BJ (cell line): Measurements from ENCODE around the gene CAMKK1. TPM values are rescaled to one million over a fixed set of nuclear protein-coding genes. Genes with fewer than 3 reads are reported as not detected.
"Not testable (repeated sequence)": the region's sequence is repeated elsewhere in the genome, so short reads cannot be mapped to it uniquely, and the experiment has no call there.

Source experiments
- CTCF ChIA-PET: fragments of 350-600 bp; formaldehyde crosslinking; extraction: SDS; loops from one replicate; lab custom pipeline; 2021; ENCODE audit warnings: antibody characterized with exemption, inconsistent platforms; lab: Yijun Ruan, JAX
- POLR2A ChIA-PET: fragments of 300-600 bp; sonication (Branson Sonifier 250); formaldehyde crosslinking; extraction: SDS; loops from one replicate; lab custom pipeline; 2021; ENCODE audit warnings: antibody characterized with exemption; lab: Charles Lee
- DNase-seq: peaks from one replicate; pipeline ENCODE4 v3.0.0-alpha.2; 2011; ENCODE audit warnings: low read depth
- H3K27me3 ChIP-seq: 2 replicates; pipeline ENCODE4 v1.6.0; 2011; ENCODE audit warnings: low read length; ENCODE audit not compliant: control insufficient read depth, insufficient read depth
- H3K36me3 ChIP-seq: 2 replicates; pipeline ENCODE4 v1.5.1; 2011; ENCODE audit warnings: low read length; ENCODE audit not compliant: control insufficient read depth, insufficient read depth
- H3K4me3 ChIP-seq: 2 replicates; pipeline ENCODE4 v1.5.1; 2011; ENCODE audit warnings: low read depth, mild to moderate bottlenecking, control low read depth, low read length
- polyA plus RNA-seq: library from polyadenylated mRNA; depleted of rRNA; stranded (reverse); fragments of >200 nt; gene quantifications from 2 replicates; pipeline ENCODE4 v1.2.3, GENCODE V29; 2011
- TF ChIP-seq, protein P1 (sequence below): IDR thresholded peaks from 2 replicates; pipeline ENCODE4 v1.5.1; 2011; ENCODE audit warnings: low read depth, mild to moderate bottlenecking, control low read depth, inconsistent platforms, low read length, moderate library complexity; ENCODE audit not compliant: insufficient read depth

The CAMKK1 gene
- polyA plus RNA-seq, 1 experiment: 6.1 TPM

DNA sequence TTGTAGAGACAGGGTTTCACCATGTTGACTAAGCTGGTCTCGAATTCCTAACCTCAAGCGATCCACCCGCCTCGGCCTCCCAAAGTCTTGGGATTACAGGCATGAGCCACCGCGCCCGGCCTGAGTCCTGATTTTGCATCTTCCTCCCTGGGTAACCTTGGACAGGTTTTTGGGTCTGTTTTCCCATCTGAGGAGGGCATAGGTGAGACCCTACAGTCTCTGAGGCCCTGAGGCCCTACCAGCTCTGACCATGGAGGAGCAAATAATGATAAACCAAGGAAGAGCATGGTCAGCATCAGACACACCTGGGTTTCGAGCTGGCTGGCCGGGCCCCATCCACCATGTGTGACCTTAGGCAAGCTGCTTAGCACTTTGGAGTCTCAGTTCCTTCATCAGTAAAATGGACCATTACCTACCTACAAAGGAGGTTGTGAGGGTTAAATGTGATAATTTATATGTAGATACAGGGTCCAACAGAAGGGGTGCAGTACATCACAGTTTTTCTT lies 45.6 kb downstream of the CAMKK1 start:
- TF ChIP-seq, protein P1, sequence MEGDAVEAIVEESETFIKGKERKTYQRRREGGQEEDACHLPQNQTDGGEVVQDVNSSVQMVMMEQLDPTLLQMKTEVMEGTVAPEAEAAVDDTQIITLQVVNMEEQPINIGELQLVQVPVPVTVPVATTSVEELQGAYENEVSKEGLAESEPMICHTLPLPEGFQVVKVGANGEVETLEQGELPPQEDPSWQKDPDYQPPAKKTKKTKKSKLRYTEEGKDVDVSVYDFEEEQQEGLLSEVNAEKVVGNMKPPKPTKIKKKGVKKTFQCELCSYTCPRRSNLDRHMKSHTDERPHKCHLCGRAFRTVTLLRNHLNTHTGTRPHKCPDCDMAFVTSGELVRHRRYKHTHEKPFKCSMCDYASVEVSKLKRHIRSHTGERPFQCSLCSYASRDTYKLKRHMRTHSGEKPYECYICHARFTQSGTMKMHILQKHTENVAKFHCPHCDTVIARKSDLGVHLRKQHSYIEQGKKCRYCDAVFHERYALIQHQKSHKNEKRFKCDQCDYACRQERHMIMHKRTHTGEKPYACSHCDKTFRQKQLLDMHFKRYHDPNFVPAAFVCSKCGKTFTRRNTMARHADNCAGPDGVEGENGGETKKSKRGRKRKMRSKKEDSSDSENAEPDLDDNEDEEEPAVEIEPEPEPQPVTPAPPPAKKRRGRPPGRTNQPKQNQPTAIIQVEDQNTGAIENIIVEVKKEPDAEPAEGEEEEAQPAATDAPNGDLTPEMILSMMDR: no peak
- DNase-seq: no peak
- CTCF ChIA-PET: interaction anchor here (2.1 to 6.2 kb wide), 6 partner anchors 10 to 113 kb away, joined by 8 to 57 read pairs (median 14); no protein-coding TSS in a partner anchor
- POLR2A ChIA-PET: no interaction called here
- Histone ChIP-seq H3K36me3 (peaks cover 2% of the 10 kb centered on the region), H3K27me3 (peaks cover 2% of the 10 kb centered on the region; the same call in 1 of the 2 replicates), H3K4me3 (no peak overlapping the region)

DNA sequence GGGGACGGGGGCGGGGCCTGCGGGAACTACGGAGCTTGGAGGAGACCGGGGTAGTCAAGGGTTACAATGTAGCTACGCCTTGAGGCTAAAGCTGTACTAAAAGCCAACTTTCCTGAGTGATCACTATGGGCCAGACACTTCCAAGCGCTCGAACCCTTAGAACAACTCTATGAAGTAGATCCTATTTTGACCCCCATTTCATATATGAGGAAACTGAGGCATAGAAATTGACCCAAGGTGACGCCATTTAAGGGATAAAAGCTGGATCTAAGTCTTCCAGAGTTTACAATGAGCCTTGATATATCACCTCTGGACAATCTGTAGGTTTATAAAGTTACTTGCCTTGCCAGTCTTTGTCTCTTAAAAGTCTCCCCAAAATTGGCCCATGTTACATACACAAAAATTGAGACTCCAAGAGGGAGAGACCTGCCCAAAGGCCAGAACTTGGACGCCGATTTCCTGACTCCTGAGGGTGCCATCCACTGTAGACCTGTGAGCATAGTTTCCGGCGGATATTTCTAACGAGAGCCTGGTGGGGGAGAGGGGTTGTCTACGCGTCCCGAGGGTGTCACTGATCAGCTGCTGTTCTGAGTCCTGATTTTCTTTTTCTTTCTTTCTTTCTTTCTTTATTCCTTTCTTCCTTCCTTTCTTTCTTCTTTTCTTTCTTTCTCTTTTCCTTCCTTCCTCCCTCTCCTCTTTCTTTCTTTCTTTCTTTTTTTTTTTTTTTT lies 46.3 kb downstream of the CAMKK1 start:
- H3K4me3 ChIP-seq: no peak overlapping the region; the same call in 1 of the 2 replicates
- peaks cover 2% of the 10 kb centered on the region for H3K36me3 ChIP-seq
- no peak for DNase-seq
- ChIA-PET CTCF (interaction anchor here (0.5 to 6.2 kb wide), 23 partner anchors 9 to 280 kb away, joined by 3 to 57 read pairs (median 5); partner anchors contain the start of genes CAMKK1 and HASPIN), POLR2A (interaction anchor here (0.8 kb wide), 1 partner anchor 834 kb away, joined by 3 read pairs; no protein-coding TSS in a partner anchor)
- peaks cover 2% of the 10 kb centered on the region; the same call in 1 of the 2 replicates for H3K27me3 ChIP-seq
- TF ChIP-seq, protein P1: no peak

DNA sequence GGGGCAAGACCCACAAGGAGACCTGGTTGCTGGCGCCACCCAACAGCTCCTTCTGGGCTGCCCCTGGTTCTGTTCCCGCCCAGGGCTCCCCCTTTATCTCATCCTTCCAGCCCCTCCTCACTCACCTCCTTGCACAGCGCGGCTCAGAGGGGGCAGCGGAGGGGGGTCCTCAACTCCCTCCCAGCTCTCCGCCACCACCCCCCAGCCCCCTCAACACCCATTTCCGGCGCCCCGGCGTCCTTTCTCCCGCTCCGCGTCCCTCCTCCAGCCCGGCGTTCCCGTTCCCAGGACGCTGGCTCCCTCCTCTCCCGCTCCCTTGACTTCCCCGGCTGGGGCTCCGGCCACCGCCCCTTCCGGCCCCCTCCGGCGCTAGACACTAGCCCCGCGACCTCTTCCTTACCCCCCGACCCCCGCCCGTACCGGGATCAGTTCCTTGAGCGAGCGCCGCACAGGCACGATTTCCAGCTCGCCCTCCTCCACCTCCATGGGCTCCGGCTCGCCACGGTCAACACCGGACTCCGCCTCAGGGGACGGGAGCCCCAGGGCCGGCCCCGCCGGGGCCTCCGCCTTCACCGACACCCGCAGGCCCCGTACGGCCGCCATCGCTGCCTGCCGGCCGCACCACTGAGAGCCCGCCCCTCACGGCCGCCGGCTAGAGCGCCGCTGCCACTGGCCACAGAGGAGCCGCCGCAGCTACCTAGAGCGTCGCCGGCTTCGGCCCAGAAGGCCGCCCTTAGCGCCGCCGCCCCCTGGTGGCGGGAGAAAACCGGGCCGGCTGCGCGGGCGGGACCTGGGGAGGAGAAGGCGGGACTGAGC lies 47.0 kb downstream of the CAMKK1 start, which contains the start of gene NCBP3:
NCBP3 (minus strand) TSS at position 626 of the 816 bp plus-strand sequence; CDS start at position 603, 23 bp downstream.
- Histone ChIP-seq H3K4me3 (peak within 1 kb of the TSS; percentile 98), H3K36me3 (peaks cover 2% of the 10 kb centered on the region), H3K27me3 (peaks cover 2% of the 10 kb centered on the region; the same call in 1 of the 2 replicates)
- DNase-seq: peak; percentile 33
- ChIA-PET CTCF (interaction anchor here (0.5 to 6.2 kb wide), 23 partner anchors 9 to 281 kb away, joined by 3 to 57 read pairs (median 5); partner anchors contain the start of genes CAMKK1 and HASPIN), POLR2A (interaction anchor here (0.8 kb wide), 1 partner anchor 833 kb away, joined by 3 read pairs; no protein-coding TSS in a partner anchor)
- TF ChIP-seq, protein P1: peak; percentile 87

DNA sequence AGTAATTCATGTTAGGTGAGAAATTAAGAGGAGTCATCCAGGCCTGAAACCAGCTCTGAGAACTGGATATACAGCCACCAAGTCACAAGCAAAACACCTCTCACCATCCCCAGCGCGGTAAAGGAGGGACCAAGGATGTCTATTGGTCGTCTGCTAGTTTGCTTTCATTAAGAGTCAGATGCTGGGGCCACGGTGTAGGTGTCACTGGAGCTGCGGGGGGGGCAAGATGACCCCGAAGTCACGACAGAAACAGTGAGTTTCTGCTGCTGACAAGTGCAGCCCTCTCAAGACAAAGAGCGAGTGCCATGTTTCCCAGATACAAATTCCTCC lies 47.6 kb downstream of the CAMKK1 start:
- no peak for DNase-seq
- Histone ChIP-seq H3K36me3 (peaks cover 2% of the 10 kb centered on the region), H3K27me3 (peaks cover 2% of the 10 kb centered on the region; the same call in 1 of the 2 replicates), H3K4me3 (peak overlapping the region; percentile 98)
- ChIA-PET CTCF (interaction anchor here (0.5 to 6.2 kb wide), 15 partner anchors 8 to 1385 kb away, joined by 3 to 57 read pairs (median 8); partner anchors contain the start of gene HASPIN), POLR2A (no interaction called here)
- TF ChIP-seq, protein P1: no peak

DNA sequence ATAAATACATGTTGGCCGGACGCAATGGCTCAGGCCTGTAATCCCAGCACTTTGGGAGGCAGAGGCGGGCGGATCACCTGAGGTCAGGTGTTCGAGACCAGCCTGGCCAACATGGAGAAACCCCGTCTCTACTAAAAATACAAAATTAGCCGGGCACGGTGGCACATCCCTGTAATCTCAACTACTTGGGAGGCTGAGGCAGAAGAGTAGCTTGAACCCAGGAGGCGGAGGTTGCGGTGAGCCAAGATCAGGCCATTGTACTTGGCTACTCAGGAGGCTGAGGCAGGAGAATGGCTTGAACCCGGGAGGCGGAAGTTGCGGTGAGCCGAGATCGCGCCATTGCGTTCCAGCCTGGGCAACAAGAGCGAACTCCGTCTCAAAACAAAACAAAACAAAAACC lies 48.3 kb downstream of the CAMKK1 start:
- H3K27me3 ChIP-seq, H3K4me3 ChIP-seq, DNase-seq, H3K36me3 ChIP-seq, POLR2A ChIA-PET: not testable (repeated sequence)
- CTCF ChIA-PET: interaction anchor here (1.4 to 6.2 kb wide), 10 partner anchors 7 to 232 kb away, joined by 3 to 57 read pairs (median 8); partner anchors contain the start of gene HASPIN
